DMS53 (cell line): ENCODE data around the gene GALNTL6.

Experiments
- DNase-seq: peaks from one replicate; lab custom pipeline; 2025; lab: John Stamatoyannopoulos, UW

GALNTL6 gene

DNA sequence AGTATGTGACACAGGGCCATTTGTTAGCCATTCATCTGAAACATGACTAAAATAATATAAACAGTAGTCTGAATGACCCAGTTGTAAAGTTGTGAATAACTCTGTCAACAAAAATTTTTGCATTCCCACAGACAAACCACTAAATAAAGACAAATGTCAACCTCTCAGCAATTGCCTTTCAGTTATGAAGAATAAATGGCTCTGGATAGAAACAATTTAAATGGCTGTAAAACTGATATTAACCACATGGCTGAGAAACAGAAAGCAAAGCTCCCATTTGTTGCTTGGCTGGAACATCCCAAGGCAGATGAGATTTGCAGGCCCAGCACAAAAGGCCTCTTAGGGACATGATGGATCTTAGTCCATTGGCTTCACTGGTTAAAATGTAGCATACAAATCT lies 296.3 kb downstream of the GALNTL6 start:
- peak; percentile 42 for DNase-seq

DNA sequence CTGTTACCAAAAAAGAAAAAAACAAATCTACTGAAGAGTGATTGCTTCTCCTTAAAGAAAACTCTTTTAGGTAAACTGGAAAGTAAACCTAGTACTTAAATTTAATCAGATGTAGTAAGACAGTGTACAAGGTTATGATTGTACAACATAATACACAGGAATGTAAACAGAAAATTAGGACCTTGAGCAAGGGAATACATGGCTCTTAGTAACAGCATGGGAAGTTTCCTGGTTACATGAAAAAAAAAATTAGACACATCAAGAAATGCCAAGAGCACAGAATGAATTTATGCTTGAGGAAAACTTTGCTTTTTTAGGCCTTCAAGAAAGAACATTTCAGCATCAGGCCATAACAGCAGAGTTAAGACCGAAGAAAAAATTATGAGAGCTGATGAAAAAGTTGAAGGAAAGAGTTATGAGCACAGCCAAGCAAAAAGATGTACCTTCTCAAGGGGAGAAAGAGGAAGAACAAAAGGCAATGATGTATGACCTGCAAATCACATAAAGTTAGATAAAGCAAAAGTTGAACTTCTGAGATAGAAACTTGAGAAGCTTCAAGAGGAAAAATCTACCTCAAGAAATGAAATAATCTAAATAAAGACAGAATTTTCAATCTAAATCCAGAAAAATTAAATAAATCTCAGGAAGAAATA lies 311.6 kb downstream of the GALNTL6 start:
- no peak for DNase-seq

DNA sequence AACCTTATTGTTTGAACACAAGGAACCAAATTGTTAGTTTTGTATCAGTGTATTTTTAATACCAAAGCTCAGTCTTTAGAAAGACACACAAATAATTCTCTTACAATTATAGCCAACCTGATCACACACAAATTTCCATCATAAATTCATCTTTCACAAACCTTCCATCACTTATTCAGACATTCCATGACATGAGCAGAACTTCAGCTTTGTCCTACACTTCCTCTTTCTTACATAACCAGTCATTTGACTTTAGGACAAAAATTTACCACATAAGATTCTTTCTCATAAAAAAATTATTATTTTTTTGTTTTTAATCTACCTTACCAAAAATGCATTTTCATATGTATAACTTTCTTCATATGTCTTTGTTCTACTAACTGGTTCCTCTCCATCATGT lies 312.2 kb downstream of the GALNTL6 start:
- DNase-seq = no peak

DNA sequence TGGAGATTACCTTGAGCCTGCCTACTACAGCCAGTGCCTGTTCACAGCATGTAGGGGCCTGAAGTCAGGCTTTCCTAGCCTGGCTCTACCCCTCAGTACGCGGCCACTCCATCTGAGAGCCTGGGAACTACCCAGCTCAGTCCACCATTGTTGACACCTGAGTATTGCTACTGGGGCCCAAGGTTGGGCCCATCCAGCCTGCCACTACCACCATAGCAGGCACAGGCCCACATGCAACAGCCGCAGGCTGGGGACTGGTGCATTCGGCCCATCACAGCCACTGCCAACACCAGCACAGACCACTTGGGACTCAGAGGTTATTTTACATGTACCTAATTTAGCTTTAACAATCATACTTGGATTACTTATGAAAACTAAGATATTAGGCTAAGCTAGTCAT lies 314.0 kb downstream of the GALNTL6 start:
- DNase-seq = no peak

DNA sequence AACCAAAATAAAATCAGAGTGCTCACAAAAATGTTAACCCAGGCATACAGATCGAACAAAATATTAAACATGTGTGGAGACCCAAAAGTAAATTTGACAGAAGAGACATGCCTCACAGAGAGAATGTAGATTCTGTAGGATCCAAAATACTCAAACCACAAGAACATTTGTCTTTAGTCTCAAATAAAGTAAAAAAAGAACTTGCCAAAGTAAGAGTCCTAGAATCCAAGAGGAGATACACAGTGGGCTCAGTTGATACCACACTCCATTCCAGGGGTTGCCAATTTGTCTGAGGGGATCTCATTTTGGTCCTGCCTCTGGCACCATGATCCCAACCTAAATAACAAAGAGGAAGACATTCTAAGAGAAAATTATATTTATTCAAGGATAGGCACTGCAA lies 316.4 kb downstream of the GALNTL6 start:
- DNase-seq = no peak

DNA sequence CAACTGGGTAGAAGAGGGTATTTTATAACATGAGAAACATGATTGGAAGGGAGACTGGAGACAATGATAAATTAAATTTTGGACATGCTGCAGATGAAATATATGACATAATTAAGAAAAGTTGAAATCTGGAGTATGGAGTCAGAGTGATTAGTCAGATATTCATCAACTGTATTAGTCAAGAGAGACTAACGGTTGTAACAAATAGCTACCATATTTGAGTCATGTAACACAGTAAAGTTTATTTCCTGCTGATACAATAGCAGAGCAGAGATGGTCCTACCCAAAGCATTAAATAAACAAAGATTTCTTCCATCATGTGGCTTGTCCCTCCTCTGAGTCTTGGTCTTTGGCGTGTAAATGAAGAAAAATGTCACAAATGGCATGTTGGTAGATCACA lies 321.3 kb downstream of the GALNTL6 start:
- no peak for DNase-seq

DNA sequence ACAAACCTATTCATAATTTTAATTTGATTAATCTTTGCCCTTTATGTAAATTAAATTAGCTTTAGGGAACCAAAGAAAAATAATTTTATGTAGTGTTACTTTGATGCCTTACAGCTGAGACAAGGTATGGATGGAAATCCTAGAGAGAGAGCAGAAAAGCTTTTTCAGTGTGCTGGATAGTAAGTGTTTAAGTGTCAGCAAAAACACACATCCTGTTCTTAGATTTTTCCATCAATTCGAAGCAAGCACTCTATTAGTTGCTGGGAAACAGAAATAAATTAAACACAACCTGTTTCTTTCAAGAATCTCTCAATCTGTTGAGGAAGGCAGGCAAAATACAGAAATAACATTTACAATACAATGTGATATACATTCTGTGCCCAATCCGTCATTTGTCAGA lies 327.8 kb downstream of the GALNTL6 start:
- DNase-seq = peak; percentile 5

DNA sequence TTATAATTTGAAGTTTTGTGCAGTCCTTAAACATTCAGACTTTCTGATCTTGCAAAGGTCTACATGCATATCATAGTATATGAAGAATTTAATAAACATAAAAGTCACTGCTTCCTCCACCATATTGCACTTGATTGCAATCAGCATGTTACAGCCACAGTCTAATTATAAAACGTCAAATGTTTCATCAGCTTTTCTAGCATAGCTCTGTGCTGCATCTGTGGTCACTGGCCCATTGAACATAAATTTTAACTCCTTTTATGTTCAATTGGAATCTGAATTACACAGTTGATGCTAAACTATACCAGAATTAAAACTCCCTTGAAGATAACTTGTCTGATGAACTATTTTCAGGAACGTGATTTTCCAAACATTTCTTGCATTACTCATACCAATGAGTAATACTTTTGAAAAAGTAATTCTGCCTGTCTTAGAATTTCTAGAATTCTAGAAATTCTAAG lies 329.1 kb downstream of the GALNTL6 start:
- DNase-seq = no peak

DNA sequence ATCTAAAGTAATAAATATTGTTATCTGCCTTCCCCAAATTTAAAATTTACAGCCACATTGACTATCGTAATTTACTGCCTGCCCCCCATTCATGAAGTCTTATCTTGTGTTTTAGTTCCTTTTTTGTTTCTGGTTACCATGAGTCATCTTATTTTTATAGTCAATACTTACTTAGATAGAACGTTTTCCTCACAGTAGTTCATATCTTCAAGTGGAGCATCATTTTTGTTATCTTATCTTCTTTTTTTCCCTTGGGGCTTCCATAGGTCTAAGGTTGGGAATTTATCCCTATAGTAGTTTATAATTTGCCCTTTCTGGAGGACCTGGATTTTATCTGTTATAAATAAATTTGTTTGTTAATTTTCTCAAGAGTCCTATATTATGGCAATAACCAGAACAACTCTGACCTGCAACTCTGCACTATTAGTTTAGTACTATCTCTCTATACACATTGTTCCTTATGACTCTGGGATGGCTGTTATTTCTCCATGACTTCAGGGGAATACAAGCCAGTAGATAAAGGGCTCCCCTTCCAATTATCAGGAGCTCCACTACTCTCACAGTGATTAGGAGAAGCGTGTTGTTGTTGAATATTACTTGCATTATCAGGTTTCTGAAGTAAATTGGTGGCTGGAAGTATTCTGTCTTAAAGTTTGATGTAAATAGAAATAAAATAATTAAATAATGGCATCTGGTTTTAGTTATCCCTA lies 330.6 kb downstream of the GALNTL6 start:
- DNase-seq = no peak

DNA sequence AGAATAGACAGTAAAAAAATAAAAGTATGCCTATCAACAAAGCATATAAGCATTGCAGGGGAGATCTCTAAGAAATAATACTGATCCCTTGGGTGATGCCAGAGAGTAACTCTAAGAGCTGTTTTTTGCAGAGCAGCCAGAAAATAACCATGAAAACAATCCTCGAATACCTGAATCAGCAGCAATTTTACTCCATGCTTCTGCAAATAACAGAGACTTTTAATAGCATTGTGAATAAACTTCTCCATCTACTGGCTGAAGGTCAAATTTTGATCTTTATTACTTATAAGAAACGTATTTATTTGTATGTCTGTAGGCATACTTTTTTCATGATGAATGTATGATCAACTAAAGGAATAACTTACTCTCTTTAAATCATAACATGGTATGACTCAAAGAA lies 334.5 kb downstream of the GALNTL6 start:
- DNase-seq = peak; percentile 3

DNA sequence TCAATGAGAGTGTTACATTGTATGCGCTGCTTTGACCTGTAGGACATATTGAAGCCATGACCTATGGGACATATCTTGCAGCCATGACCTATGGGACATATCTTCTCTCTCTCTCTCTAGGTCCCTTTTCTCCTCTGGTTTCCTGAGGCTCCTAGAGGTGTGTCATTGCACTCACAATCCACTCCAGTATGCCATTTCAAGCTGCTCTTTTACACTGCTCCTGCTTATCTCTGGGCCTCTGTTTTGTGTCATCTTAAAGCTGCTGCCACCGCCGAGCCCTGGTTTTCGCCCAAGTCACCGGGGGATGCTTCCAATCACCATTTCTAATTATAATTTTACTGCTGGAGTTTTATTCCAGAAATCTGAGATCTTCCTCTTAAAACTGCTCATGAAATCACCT lies 336.1 kb downstream of the GALNTL6 start:
- no peak for DNase-seq

DNA sequence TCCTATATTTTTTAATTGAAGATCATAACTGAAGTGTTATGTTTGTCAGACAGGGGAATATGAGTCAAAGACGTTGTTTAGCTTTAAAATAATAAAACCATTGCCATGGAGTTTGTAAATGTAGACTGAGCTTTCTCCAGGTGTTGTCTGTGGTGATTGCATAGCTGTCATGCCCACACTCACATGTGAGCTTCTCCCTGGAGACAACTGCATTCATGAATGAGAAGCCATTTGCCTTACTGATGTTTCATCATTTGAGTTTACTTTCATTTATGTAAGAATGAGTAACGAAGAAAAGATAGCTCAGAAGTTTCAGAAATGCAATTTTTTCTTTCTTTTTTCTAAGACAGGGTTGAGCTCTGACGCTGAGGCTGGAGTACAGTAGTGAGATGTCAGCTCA lies 339.1 kb downstream of the GALNTL6 start:
- DNase-seq = no peak

DNA sequence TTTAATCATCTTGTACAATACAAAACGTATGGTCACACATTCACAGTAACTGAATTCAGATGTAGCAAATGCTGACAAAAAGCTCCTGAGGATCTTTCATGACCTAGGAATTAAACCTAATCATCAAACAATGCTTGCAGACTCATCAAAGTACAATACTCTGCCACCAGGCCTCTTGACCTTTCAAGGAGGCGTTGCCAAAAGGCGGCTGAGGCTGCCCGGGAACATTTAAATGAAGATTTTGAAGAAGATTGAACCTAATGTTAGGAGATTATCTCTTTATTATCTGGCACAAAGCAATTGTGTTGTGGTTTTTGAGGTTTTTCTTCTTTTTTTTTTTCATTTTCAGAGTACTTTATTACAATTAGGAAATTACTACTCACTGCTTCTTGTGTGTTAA lies 340.5 kb downstream of the GALNTL6 start:
- peak; percentile 17 for DNase-seq

DNA sequence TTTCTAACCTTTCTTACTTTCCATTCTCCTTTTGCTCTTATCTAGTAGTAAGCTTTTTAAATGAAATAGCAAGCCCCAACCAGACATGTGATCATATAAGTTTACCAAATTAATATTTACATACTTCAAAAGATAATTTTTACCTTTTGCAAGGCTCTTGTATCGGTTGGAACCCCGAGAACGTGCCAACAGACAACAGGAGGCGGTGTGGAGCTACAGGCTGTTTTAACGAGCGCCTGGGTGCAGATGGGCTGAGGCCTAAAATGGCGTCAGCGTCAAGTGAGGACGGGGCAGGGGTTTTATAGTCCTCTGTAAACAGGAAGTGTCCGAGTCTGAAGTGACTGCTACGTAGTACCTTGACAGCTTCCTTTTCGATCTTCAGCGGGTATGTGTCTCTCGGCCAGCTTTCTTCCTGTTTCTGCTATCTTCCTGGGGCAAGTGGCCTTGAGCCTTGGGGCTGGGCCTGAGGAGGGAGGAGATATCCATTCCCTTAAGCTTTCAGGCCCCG lies 342.7 kb downstream of the GALNTL6 start:
- no peak for DNase-seq

DNA sequence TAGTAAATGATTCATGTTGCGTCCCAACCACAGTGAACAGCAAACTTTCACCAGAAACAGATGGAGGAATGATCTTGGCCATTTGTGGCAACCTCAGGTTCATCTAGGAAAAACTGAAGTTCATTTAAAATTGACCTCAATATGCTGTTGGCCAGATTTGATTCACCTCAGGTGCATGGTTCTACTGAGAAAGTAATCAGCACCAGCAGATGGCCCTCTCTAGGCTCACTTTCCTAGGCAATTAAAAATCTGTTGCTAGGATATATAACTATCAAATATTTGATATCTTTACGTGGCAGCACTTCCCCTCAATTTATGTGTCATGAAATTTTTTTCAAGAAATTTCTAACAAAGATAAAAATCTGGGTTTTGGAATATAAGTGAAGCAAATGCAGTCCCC lies 344.7 kb downstream of the GALNTL6 start:
- no peak for DNase-seq

DNA sequence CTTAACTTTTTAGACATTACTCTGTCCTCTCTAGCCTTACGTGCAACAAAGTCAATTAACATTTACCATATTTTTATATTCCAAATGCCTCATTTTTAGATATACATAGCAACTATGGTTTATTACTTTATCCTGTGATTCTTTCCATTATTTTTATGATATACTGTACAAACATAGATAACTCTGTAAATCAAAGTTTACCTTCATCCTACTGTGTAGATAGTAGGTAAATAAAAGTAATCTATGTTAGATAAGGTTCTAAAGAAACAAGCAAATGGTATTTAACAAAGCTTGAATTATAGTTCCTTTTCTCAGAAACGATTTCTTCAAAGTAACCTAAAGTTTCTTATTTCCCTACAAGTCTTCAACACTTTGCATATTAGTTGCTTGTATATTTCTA lies 350.0 kb downstream of the GALNTL6 start:
- DNase-seq = no peak

DNA sequence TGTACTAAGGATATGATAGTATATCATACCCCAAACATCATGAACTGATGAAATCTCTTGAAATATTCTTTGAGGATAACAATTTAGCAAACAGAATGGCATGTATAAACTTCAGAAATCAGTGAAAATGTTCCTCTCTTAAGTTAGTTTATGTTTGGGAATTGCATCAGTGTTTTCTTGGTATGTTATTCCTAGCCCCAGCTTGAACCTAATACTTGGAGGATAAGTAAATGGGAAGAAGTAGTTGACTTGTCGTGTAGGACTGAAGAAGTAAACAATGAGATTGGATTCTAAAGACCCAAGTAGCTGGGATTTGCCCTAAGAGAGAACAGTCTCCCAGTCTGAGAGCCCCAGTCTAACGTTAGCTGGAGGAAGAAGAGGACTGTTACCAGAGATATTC lies 355.7 kb downstream of the GALNTL6 start:
- DNase-seq = no peak

DNA sequence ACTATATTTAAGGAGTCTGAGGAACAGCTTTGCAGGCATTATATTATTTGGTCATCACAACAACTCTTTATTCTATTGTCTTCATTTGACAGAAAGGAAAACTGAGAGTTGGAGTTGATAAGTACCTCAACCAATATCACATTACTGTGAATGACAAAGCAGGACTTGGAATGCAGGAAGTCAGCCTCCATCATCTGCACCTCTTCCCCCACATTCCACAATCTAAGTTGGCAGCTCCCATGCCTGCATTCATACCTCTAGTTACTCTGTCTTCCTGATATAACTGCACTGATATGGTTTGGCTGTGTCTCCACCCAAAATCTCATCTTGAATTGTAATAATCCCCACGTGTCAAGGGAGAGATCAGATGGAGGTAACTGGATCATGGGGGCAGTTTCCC lies 356.7 kb downstream of the GALNTL6 start:
- no peak for DNase-seq

DNA sequence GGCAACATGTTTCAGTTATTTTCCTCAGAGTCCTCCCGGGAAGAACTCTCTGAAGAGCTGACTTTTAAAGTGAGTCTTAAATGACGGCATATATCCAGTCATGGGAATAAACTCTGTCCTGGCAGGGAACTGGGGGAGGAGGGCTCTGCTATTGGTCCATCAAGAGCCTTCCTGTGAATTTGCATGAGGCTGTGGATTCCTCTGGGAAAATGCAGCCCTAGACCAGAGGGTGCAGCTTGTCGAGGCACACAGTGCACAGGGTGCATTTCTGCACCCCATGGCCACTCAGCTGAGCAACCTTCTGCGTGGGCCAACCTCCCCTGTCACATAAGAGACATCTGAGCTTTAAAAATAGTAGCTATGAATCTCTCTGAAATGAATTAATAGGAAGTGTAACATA lies 360.0 kb downstream of the GALNTL6 start:
- no peak for DNase-seq

DNA sequence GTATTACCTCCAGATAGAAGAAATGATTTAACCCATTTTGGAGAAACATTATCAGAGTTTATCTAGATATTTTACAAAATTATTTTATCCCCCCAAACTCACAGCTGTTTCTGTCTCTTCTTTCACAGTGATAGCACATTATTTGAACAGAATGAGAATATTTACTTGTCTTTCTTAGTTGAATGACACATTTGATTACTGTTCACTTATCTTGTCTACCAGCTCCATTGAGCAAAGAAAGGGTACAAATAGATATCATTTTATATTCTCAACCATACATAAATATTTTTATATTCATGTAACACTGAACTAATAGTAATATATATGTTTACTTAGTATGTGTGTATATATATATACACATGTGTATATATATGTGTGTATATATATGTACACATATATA lies 364.2 kb downstream of the GALNTL6 start:
- DNase-seq = peak; percentile 16

DNA sequence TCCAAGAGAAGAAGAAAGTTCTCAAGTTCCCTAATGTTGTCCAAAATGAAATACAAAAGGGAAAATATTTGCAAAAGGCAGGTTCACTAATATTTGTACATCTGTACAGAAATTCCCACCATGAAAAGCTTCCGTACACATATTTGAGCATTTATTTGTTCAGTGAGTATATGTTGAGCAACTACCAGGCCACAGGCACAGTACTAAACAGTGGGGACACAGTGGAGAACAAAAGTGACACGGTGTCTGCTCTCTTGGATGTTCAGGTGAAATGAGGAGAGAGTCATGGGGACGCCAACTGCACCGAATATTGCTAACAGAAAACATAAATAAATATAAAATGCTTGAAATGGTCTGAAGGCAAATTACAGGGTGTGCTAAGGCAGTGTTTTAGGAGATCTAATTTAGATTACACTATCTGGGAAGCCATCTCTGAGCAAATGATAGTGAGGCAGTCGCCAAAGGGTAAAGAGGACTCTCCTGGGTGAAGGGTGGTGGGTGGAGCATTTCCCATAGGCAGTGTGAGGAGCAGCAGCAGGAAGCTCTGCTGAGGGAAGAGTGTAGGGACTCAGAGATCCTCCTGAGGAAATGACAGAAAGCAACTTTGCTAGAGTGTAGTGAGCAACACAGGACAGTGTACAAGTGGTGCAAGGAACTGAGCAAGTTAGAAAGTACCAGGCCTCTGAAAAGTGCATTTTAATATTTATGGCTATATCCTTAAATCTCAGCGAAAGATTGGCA lies 375.2 kb downstream of the GALNTL6 start:
- peak; percentile 78 for DNase-seq

DNA sequence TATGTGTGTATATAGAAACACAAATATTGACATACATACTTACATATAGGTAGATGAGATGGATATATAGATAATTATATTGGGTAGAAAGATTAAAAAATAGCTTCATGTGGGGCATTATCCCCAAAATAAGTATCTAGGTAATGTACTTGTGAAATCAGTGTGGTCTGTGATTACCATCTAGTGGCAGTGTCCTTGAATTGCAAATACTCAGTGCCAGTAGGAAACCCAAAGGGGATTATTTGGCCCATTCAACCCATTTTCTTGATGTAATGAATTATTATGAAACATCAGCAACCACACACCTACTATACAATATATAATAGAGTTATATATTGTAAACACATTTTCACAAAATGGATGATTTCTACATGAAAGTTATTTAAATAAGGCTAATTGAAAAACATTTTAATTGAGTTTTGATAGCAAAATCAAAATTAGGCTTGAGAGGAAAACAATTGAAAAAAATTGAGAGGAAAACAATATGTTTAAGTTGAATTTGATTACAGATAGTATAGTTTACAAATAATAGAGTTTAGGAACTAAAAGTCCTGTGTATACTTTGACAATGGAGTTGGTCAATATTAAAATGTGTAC lies 389.4 kb downstream of the GALNTL6 start:
- DNase-seq = peak; percentile 62

DNA sequence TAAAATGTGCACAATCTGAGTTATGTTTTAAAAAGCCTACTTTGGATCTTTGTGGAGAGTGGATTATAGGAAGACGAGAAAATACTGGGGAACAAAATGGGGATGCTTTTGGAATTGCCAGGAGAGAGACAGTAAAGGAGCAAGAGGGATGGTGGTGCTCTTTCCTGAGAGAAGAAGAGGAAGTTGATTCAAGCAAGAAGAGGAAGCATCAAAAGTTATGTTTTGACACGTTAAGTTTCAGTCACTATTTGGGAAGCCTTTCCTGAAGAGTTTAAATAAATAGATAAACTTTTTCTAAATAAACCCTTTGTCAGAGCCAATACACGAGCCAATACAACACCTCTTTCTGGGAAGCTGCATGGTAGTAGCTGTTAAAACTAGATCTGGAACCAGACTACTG lies 394.1 kb downstream of the GALNTL6 start:
- DNase-seq = no peak
